ENCODE measurements around the gene SOD2. TPM values are rescaled to one million over a fixed set of nuclear protein-coding genes. Genes with fewer than 3 reads are reported as not detected.

SOD2 gene
- total and polyA plus RNA-seq, 2 donors (not counting 3 experiments of a cell fraction or from before 2014, with no cell fraction given): 31.6 to 62.7 TPM

DNA sequence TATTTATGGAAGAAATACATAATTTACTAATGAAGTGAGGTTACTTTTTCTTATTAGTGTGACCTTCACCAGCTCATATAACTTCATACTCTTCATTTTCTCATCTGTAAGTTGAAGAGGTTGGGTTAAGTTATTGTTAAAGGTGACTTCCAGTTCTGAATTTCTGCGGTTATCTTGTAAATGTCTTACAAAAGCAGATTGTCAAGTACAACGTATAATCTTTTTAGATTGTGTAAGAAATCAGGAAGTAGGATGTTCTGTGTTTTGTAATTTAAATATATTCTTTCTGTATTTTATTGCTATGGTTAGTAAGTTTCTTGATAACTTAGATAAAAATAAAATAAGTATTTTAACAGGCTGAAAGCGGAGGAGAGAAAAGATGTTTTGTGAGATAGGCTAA is 46.3 kb upstream of the SOD2 start:
- dilution Hi-C loops (cut with MboI; ENCODE audit: extremely low pct_ligation_motif_present, low sequenced_read_pairs): no loop called here
- BruUV-seq (replicated peaks): no TSS peak
- no peaks in the 10 kb centered on the region for H3K4me1 ChIP-seq (ENCODE audit: control insufficient read depth, extremely low read depth, insufficient read depth, low read length)
- ChIA-PET CTCF (no interaction called here), POLR2A (no interaction called here)
- peaks cover 8 to 33% of the 10 kb centered on the region in 2 experiments for H3K36me3 ChIP-seq (ENCODE audit: control insufficient read depth in 2 of 2, extremely low read depth in 1 of 2, insufficient read depth in 2 of 2, low read length in 2 of 2)
- H3K4me2 ChIP-seq (ENCODE audit: insufficient read depth, low read length): no peak overlapping the region
- intact Hi-C loops (cut with micrococcal nuclease): no loop called here
- H3K9me3 ChIP-seq (replicated peaks; ENCODE audit: control insufficient read depth, insufficient read depth, low read length): no peaks in the 10 kb centered on the region
- no peak overlapping the region for H2AFZ ChIP-seq (ENCODE audit: low read depth, low read length)
- H3K79me2 ChIP-seq (ENCODE audit: control insufficient read depth, insufficient read depth, low read length): peaks cover 83% of the 10 kb centered on the region
- H3K9ac ChIP-seq (replicated peaks; ENCODE audit: extremely low read depth, insufficient read depth, low read length): no peak overlapping the region
- FAIRE-seq: no peak
- H3K9me1 ChIP-seq (replicated peaks; ENCODE audit: control insufficient read depth, extremely low read depth, insufficient read depth, low read length): no peaks in the 10 kb centered on the region
- H3K27ac ChIP-seq (ENCODE audit: insufficient read depth, low read depth, low read length): no peak overlapping the region
- TF ChIP-seq MYC (IDR thresholded peaks at IDR 0.05; ENCODE audit: low read depth, low read length) (no peak), FOS (IDR thresholded peaks at IDR 0.05; ENCODE audit: borderline replicate concordance, insufficient read depth, low read length) (no peak), EZH2 (IDR thresholded peaks at IDR 0.05; ENCODE audit: borderline replicate concordance, low read depth, low read length, severe bottlenecking) (no peak), POLR2AphosphoS5 (IDR thresholded peaks at IDR 0.05; ENCODE audit: insufficient read depth, low read depth, low read length) (no peak), POLR2A (IDR thresholded peaks at IDR 0.05; ENCODE audit: low read depth, low read length) (no peak), GATA2 (IDR thresholded peaks at IDR 0.05; ENCODE audit: insufficient read depth, insufficient read length, low read depth, low read length) (no peak), JUN (IDR thresholded peaks at IDR 0.05; ENCODE audit: borderline replicate concordance, insufficient read depth, insufficient read length, low read depth) (no peak)
- TF ChIP-seq, protein P1, sequence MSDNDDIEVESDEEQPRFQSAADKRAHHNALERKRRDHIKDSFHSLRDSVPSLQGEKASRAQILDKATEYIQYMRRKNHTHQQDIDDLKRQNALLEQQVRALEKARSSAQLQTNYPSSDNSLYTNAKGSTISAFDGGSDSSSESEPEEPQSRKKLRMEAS (IDR thresholded peaks at IDR 0.05; ENCODE audit: insufficient read depth, insufficient read length): no peak
- TF ChIP-seq, protein P2, sequence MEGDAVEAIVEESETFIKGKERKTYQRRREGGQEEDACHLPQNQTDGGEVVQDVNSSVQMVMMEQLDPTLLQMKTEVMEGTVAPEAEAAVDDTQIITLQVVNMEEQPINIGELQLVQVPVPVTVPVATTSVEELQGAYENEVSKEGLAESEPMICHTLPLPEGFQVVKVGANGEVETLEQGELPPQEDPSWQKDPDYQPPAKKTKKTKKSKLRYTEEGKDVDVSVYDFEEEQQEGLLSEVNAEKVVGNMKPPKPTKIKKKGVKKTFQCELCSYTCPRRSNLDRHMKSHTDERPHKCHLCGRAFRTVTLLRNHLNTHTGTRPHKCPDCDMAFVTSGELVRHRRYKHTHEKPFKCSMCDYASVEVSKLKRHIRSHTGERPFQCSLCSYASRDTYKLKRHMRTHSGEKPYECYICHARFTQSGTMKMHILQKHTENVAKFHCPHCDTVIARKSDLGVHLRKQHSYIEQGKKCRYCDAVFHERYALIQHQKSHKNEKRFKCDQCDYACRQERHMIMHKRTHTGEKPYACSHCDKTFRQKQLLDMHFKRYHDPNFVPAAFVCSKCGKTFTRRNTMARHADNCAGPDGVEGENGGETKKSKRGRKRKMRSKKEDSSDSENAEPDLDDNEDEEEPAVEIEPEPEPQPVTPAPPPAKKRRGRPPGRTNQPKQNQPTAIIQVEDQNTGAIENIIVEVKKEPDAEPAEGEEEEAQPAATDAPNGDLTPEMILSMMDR (IDR thresholded peaks at IDR 0.05; ENCODE audit: extremely low read depth in 1 of 2, insufficient read depth in 1 of 2, low read depth in 1 of 2, low read length in 2 of 2): no peak
- H3K4me3 ChIP-seq (replicated peaks in 1 of 3; ENCODE audit: insufficient read depth in 1 of 3, low read depth in 1 of 3, low read length in 3 of 3): no peak overlapping the region
- H3K27me3 ChIP-seq (ENCODE audit: control insufficient read depth in 2 of 2, insufficient read depth in 2 of 2, low read length in 2 of 2): no peaks in the 10 kb centered on the region
- H4K20me1 ChIP-seq (replicated peaks; ENCODE audit: control insufficient read depth, extremely low read depth, insufficient read depth, low read length): peaks cover 6% of the 10 kb centered on the region
- DNase-seq (ENCODE audit: low read depth, low spot score): no peak
